ENCODE data around the gene PCDH18. TPM values are rescaled to one million over a fixed set of nuclear protein-coding genes. Genes with fewer than 3 reads are reported as not detected.
"Not testable (repeated sequence)": the region's sequence is repeated elsewhere in the genome, so short reads cannot be mapped to it uniquely, and the experiment has no call there.

PCDH18 gene
- total RNA-seq, 1 donor from 2014 or later: 31.6 TPM

DNA sequence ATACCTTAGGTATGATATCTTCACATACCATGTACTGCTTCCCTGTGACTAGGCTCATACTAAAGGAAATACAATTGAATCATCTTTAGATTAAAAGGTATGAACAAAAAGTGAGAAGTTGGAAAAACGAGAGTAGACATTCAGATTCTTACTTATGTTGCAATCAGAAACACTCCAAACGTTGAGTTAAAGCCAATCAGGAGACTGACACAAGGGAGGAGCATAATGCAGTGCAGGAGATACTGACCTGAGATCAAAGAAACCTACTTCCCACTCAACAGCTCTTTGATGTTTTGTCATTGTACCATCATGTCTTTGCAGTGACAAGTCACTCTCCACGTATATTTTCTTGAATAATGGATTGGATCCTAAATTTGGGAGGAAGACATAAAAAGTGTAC, 8.9 kb upstream of the PCDH18 start:
- TF ChIP-seq CTCF (IDR thresholded peaks at IDR 0.05): no peak
- intact Hi-C loops (cut with DNase I): no loop called here
- Histone ChIP-seq H3K27ac (no peak overlapping the region), H3K4me1 (peaks cover 0 to 2% of the 10 kb centered on the region in 2 donors), H3K9me3 (no peaks in the 10 kb centered on the region), H3K27me3 (no peaks in the 10 kb centered on the region), H3K4me3 (no peak overlapping the region), H3K36me3 (no peaks in the 10 kb centered on the region)
- no peak for DNase-seq (ENCODE audit: low spot score in 2 of 2)

DNA sequence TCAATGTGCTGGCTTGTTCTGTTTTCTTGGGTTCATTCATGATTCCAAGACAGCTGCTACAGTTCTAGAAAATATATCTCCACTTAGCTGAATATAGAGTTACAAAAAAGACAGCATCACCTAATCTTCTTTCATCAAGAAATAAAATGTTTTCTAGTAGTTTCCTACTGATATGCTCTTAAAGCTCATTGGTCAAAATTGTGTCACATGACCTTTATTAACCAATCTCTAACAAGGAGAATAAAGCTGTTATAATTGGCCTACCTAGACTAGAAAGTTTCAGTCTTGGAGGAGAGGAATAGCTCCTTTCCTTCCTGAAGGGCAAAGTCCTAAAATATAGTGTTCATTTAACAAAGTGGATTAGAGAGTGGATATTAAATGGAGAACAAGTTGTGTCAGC, 8.1 kb upstream of the PCDH18 start:
- TF ChIP-seq CTCF (IDR thresholded peaks at IDR 0.05): no peak
- H3K4me1 ChIP-seq: peaks cover 0 to 2% of the 10 kb centered on the region in 2 donors
- no peaks in the 10 kb centered on the region for H3K36me3 ChIP-seq
- H3K4me3 ChIP-seq: no peak overlapping the region
- no peaks in the 10 kb centered on the region for H3K9me3 ChIP-seq
- no peak overlapping the region for H3K27ac ChIP-seq
- no peaks in the 10 kb centered on the region for H3K27me3 ChIP-seq
- DNase-seq (ENCODE audit: low spot score in 2 of 2): no peak
- intact Hi-C loops (cut with DNase I): no loop called here

GRCh38 chr4:137538526-137538925, 6.2 kb upstream of the PCDH18 start:
- Histone ChIP-seq H3K4me3 (no peak overlapping the region), H3K4me1 (peaks cover 0 to 3% of the 10 kb centered on the region in 2 donors), H3K36me3 (no peaks in the 10 kb centered on the region), H3K27me3 (no peaks in the 10 kb centered on the region), H3K9me3 (no peaks in the 10 kb centered on the region), H3K27ac (no peak overlapping the region)
- intact Hi-C loops (cut with DNase I): loop anchor here (10.0 kb wide), 1 partner anchor 156 kb away; no protein-coding TSS in a partner anchor
- TF ChIP-seq CTCF (IDR thresholded peaks at IDR 0.05): no peak
- DNase-seq (ENCODE audit: low spot score in 2 of 2): no peak

GRCh38 chr4:137537807-137538206, 5.5 kb upstream of the PCDH18 start:
- intact Hi-C loops (cut with DNase I): loop anchor here (10.0 kb wide), 1 partner anchor 157 kb away; no protein-coding TSS in a partner anchor
- not testable (repeated sequence) for H3K27me3 ChIP-seq; DNase-seq (ENCODE audit: low spot score in 2 of 2); H3K4me1 ChIP-seq; H3K36me3 ChIP-seq; H3K9me3 ChIP-seq; H3K4me3 ChIP-seq; H3K27ac ChIP-seq

DNA sequence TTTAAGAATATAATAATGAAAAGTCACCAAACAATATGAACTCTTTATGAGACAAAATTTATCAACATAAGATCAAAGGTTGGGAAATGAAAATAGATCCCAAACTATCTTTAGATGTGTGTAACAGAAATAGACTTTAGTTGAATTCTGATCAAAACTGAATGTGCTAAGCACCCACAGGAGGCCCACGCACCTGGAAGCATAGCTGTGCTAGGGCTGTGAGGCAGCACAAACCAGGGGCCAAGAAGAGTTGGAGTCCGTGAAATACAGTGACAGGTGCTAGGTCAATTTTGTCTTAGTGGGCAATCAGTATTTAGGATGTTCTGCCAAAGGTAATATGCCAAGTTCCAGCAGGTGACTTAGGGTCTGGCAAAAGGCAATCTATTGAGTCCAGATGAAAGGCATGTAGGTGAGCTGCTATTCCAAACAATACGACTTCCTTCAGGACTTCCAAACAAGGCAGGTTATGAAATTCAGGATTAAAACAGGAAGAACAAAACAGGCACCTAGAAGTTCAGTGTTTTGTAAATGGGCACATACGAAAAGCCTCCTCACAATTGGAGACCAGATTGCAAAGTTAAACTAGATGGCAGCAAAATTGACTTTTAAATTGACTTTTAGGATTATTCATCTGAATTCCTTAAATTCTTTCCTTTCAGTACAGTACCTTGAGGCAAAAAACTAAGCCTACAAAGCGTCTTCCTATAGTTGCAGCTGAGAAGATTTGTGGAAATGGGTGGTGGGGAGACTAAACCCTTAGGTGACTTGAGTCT, 4.7 kb upstream of the PCDH18 start:
- intact Hi-C loops (cut with DNase I): loop anchor here (10.0 kb wide), 1 partner anchor 158 kb away; no protein-coding TSS in a partner anchor
- H3K9me3 ChIP-seq: no peaks in the 10 kb centered on the region
- H3K36me3 ChIP-seq: no peaks in the 10 kb centered on the region
- H3K4me1 ChIP-seq: peaks cover 0 to 3% of the 10 kb centered on the region in 2 donors
- no peak overlapping the region for H3K27ac ChIP-seq
- no peak for TF ChIP-seq CTCF (IDR thresholded peaks at IDR 0.05)
- no peak for DNase-seq (ENCODE audit: low spot score in 2 of 2)
- no peaks in the 10 kb centered on the region for H3K27me3 ChIP-seq
- no peak overlapping the region for H3K4me3 ChIP-seq

DNA sequence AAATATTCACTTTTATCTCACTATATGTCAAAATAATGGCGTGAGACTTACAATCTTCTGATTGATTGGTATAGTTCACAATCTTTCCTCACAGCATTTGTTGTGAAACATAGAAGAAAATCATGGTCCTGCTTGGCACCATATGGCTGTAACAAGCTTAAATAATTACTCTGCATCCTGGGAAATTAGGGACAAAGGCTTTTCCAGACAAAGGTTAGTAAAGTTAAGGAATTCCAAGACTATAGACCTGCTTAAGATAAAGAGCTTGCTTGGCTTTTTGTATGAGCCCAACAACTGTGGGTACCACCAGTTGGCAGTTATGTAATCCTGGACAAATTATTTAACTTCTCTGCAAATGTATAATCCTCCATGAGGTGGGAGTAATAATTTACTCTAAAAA, 3.4 kb upstream of the PCDH18 start:
- Histone ChIP-seq H3K4me1 (peaks cover 0 to 3% of the 10 kb centered on the region in 2 donors), H3K27ac (no peak overlapping the region), H3K36me3 (no peaks in the 10 kb centered on the region), H3K4me3 (no peak overlapping the region), H3K27me3 (no peaks in the 10 kb centered on the region), H3K9me3 (no peaks in the 10 kb centered on the region)
- TF ChIP-seq CTCF (IDR thresholded peaks at IDR 0.05): no peak
- intact Hi-C loops (cut with DNase I): loop anchor here (10.0 kb wide), 1 partner anchor 159 kb away; no protein-coding TSS in a partner anchor
- DNase-seq (ENCODE audit: low spot score in 2 of 2): no peak

All from ascending aorta (tissue), 2 donors.